Gastroesophageal sphincter (tissue), 3 donors: ENCODE results near the gene SACM1L.

Source experiments
- CTCF ChIP-seq, 4 experiments: fragments of 200-600 bp in 2 of 4; fragments of 450-650 bp in 2 of 4; sonication (generic) in 1 of 4; IDR thresholded peaks; one replicate each; pipeline ENCODE4 v1.5.1; 2017 to 2019; ENCODE audit warnings: antibody characterized with exemption in 4 of 4, mild to moderate bottlenecking in 2 of 4, moderate library complexity in 2 of 4
- POLR2A ChIP-seq, 2 donors: fragments of 450-650 bp; IDR thresholded peaks; one replicate each; pipeline ENCODE4 v1.6.1; 2017; ENCODE audit warnings: antibody characterized with exemption in 2 of 2, mild to moderate bottlenecking in 2 of 2, moderate library complexity in 1 of 2

GRCh38 chr3:45689787-45690145 lies 570 bp downstream of the SACM1L start:
- TF ChIP-seq POLR2A (IDR thresholded peaks at IDR 0.05): no peak
- TF ChIP-seq CTCF (IDR thresholded peaks at IDR 0.05): no peak
